MCF 10A (cell line): ENCODE data around the gene ZNF266. TPM values are rescaled to one million over a fixed set of nuclear protein-coding genes. Genes with fewer than 3 reads are reported as not detected.

Experiments
- Bru-seq: library from RNA; stranded (reverse); fragments of 400-500 nt; gene quantifications from one replicate; lab custom pipeline; 2021; lab: Mats Ljungman, UMichigan
- BruChase-seq, 2 experiments: library from RNA; stranded (reverse); fragments of 400-500 nt; gene quantifications; one replicate each; lab custom pipeline; 2021; lab: Mats Ljungman, UMichigan
- BruUV-seq: library from RNA; stranded (reverse); fragments of 400-500 nt; replicated peaks from 2 replicates; lab custom pipeline; 2021; lab: Mats Ljungman, UMichigan
- CTCF ChIA-PET: fragments of 300-600 bp; sonication (Branson Sonifier 250); formaldehyde crosslinking; extraction: SDS; loops from one replicate; lab custom pipeline; 2021; ENCODE audit warnings: antibody characterized with exemption, inconsistent platforms; lab: Yijun Ruan, JAX
- POLR2A ChIA-PET: fragments of 300-600, 350-650 bp; sonication (Branson Sonifier 250); formaldehyde crosslinking; extraction: SDS; loops from one replicate; lab custom pipeline; 2020; ENCODE audit warnings: antibody characterized with exemption, inconsistent platforms; lab: Yijun Ruan, JAX
- DNase-seq: peaks from one replicate; pipeline ENCODE4 v3.0.0-alpha.2; 2018; ENCODE audit not compliant: unreplicated experiment
- H3K27ac Mint-ChIP-seq: one replicate; pipeline ENCODE4 v1.8.0; 2022; ENCODE audit warnings: mild to moderate bottlenecking, low read depth, mixed read lengths; ENCODE audit not compliant: unreplicated experiment
- H3K27me3 Mint-ChIP-seq: one replicate; pipeline ENCODE4 v1.8.0; 2022; ENCODE audit warnings: mixed read lengths; ENCODE audit not compliant: insufficient read depth, unreplicated experiment
- H3K36me3 Mint-ChIP-seq: one replicate; pipeline ENCODE4 v1.8.0; 2022; ENCODE audit warnings: mild to moderate bottlenecking, moderate library complexity, mixed read lengths; ENCODE audit not compliant: insufficient read depth, unreplicated experiment
- H3K4me1 Mint-ChIP-seq: one replicate; pipeline ENCODE4 v1.8.0; 2022; ENCODE audit warnings: mixed read lengths; ENCODE audit not compliant: insufficient read depth, unreplicated experiment
- H3K4me3 Mint-ChIP-seq: one replicate; pipeline ENCODE4 v1.8.0; 2022; ENCODE audit warnings: mild to moderate bottlenecking, moderate library complexity, mixed read lengths; ENCODE audit not compliant: unreplicated experiment
- H3K9me3 Mint-ChIP-seq: one replicate; pipeline ENCODE4 v1.8.0; 2022; ENCODE audit warnings: mixed read lengths; ENCODE audit not compliant: unreplicated experiment
- CTCF ChIP-seq: fragments of 200-600 bp; IDR thresholded peaks from one replicate; pipeline ENCODE4 v1.8.0; 2022; ENCODE audit warnings: antibody characterized with exemption, mild to moderate bottlenecking; ENCODE audit not compliant: unreplicated experiment
- intact Hi-C: fragments of 100-400 bp; cut with micrococcal nuclease; formaldehyde crosslinking; loops from 2 replicates; pipeline ENCODE4 v1.14.1; 2022
- long read RNA-seq: library from polyadenylated mRNA; stranded (forward); transcript quantifications from one replicate; pipeline ENCODE4 v2.0.0, GENCODE V29; 2022
- total RNA-seq: library from RNA; stranded (reverse); gene quantifications from 2 replicates; pipeline ENCODE4 v1.2.3, GENCODE V29; 2022

Gene ZNF266
- total RNA-seq (17.0 and 23.7 TPM in 2 replicates), Bru-seq, nascent RNA (percentile 79 among the genes with signal in this experiment), BruChase-seq, experiment 1, labeled RNA remaining after a 6-hour chase (percentile 84 among the genes with signal in this experiment), BruChase-seq, experiment 2, labeled RNA remaining after a 2-hour chase (percentile 88 among the genes with signal in this experiment)
- long read RNA-seq, partial matches to known transcripts, result 3 of 31 reads
- long read RNA-seq, other reads (novel, unspliced or antisense), result 24 of 31 reads

GRCh38 chr19:9435279-9436268 is at the start of gene ZNF266:
ZNF266 (minus strand) TSS chr19:9435573; CDS start chr19:9420089, 15,484 bp downstream.
- ChIA-PET CTCF (interaction anchor here (0.6 to 1.2 kb wide), 11 partner anchors 18 to 229 kb away, joined by 3 to 5 read pairs (median 3); no protein-coding TSS in a partner anchor), POLR2A (interaction anchor here (0.6 to 1.9 kb wide), 18 partner anchors 10 to 1043 kb away, joined by 3 to 12 read pairs (median 3); partner anchors contain the start of genes UBL5, ZNF559, ZNF561 and ZNF699)
- DNase-seq, result peak; percentile 89
- peaks cover 9% of the 10 kb centered on the region for H3K4me1 Mint-ChIP-seq
- peak; percentile 72 for TF ChIP-seq CTCF
- BruUV-seq, result TSS peak; percentile 65
- H3K4me3 Mint-ChIP-seq, result peak within 1 kb of the TSS; percentile 88
- peaks cover 32% of the 10 kb centered on the region for H3K36me3 Mint-ChIP-seq
- no peaks in the 10 kb centered on the region for H3K27me3 Mint-ChIP-seq
- H3K27ac Mint-ChIP-seq, result peak within 1 kb of the TSS; percentile 98
- intact Hi-C loops, result loop anchor here (2.0 to 10.0 kb wide), 3 partner anchors 127 to 359 kb away; partner anchors contain the start of gene ZNF699
- H3K9me3 Mint-ChIP-seq, result peaks cover 9% of the 10 kb centered on the region

- no peak for TF ChIP-seq CTCF
- Mint-ChIP-seq H3K27ac (no peak overlapping the region), H3K27me3 (no peaks in the 10 kb centered on the region), H3K4me3 (no peak overlapping the region), H3K9me3 (peaks cover 13% of the 10 kb centered on the region), H3K4me1 (no peaks in the 10 kb centered on the region), H3K36me3 (no peaks in the 10 kb centered on the region)
- DNase-seq, result no peak
- intact Hi-C loops, result no loop called here
- no TSS peak for BruUV-seq
- ChIA-PET POLR2A (no interaction called here), CTCF (no interaction called here)
Observed at GRCh38 chr19:9485140-9485539, 49.8 kb upstream of the ZNF266 start.

- no peak overlapping the region for H3K4me3 Mint-ChIP-seq
- H3K9me3 Mint-ChIP-seq, result peaks cover 47% of the 10 kb centered on the region
- POLR2A ChIA-PET, result interaction anchor here (0.7 kb wide), 1 partner anchor 1495 kb away, joined by 3 read pairs; no protein-coding TSS in a partner anchor
- CTCF ChIA-PET, result no interaction called here
- BruUV-seq, result no TSS peak
- TF ChIP-seq CTCF, result no peak
- peaks cover 6% of the 10 kb centered on the region for H3K36me3 Mint-ChIP-seq
- H3K27ac Mint-ChIP-seq, result no peak overlapping the region
- H3K4me1 Mint-ChIP-seq, result no peaks in the 10 kb centered on the region
- H3K27me3 Mint-ChIP-seq, result no peaks in the 10 kb centered on the region
- no peak for DNase-seq
- intact Hi-C loops, result no loop called here
Observed at GRCh38 chr19:9474975-9475374, 39.6 kb upstream of the ZNF266 start.
